Loucy (cell line): ENCODE measurements around the gene MEF2C.

Experiments
- H2AFZ ChIP-seq: fragments of 200-600 bp; sonication (generic); 2 replicates; pipeline ENCODE4 v1.6.0; 2016; ENCODE audit warnings: antibody characterized with exemption, mild to moderate bottlenecking, low read length, moderate library complexity
- H3F3A ChIP-seq: fragments of 200-600 bp; 2 replicates; pipeline ENCODE4 v1.6.0; 2016; ENCODE audit warnings: antibody characterized with exemption, low read depth, mild to moderate bottlenecking
- H3K27me3 ChIP-seq: fragments of 200-600 bp; sonication (generic); 2 replicates; pipeline ENCODE4 v1.6.1; 2014; ENCODE audit warnings: low read length, mild to moderate bottlenecking; ENCODE audit not compliant: insufficient read depth, poor library complexity, severe bottlenecking
- H3K36me3 ChIP-seq: fragments of 200-600 bp; sonication (generic); 2 replicates; pipeline ENCODE4 v1.6.1; 2016; ENCODE audit warnings: low read length; ENCODE audit not compliant: insufficient read depth
- H3K4me1 ChIP-seq: fragments of 200-600 bp; sonication (generic); 2 replicates; pipeline ENCODE4 v1.5.1; 2014; ENCODE audit warnings: low read length, mild to moderate bottlenecking; ENCODE audit not compliant: insufficient read depth, poor library complexity, severe bottlenecking
- H3K4me2 ChIP-seq: fragments of 200-600 bp; sonication (generic); 2 replicates; pipeline ENCODE4 v1.6.0; 2014; ENCODE audit warnings: antibody characterized with exemption, low read length, low read depth, mild to moderate bottlenecking; ENCODE audit not compliant: poor library complexity, severe bottlenecking
- H3K4me3 ChIP-seq: fragments of 200-600 bp; sonication (generic); 2 replicates; pipeline ENCODE4 v1.5.1; 2014; ENCODE audit warnings: low read length, mild to moderate bottlenecking, mixed read lengths; ENCODE audit not compliant: poor library complexity, severe bottlenecking
- H3K79me2 ChIP-seq: fragments of 200-600 bp; sonication (generic); 2 replicates; pipeline ENCODE4 v1.6.1; 2014; ENCODE audit warnings: low read length; ENCODE audit not compliant: insufficient read depth
- H3K9ac ChIP-seq: fragments of 200-600 bp; sonication (generic); 2 replicates; pipeline ENCODE4 v1.6.0; 2014; ENCODE audit warnings: mild to moderate bottlenecking, low read depth, low read length, moderate library complexity; ENCODE audit not compliant: poor library complexity, severe bottlenecking
- H3K9me2 ChIP-seq: fragments of 200-600 bp; sonication (generic); replicated peaks from 2 replicates; pipeline ENCODE4 v1.6.1; 2016; ENCODE audit warnings: low read depth, low read length, mixed read lengths
- H3K9me3 ChIP-seq: fragments of 200-600 bp; sonication (generic); 2 replicates; pipeline ENCODE4 v1.6.1; 2014; ENCODE audit warnings: mild to moderate bottlenecking, antibody characterized with exemption, low read length, low read depth; ENCODE audit not compliant: insufficient read depth
- H4K20me1 ChIP-seq: fragments of 200-600 bp; sonication (generic); 2 replicates; pipeline ENCODE4 v1.6.0; 2014; ENCODE audit warnings: antibody characterized with exemption, low read length, mild to moderate bottlenecking; ENCODE audit not compliant: insufficient read depth, poor library complexity, severe bottlenecking
- CTCF ChIP-seq: fragments of 200-600 bp; sonication (generic); conservative IDR thresholded peaks from 2 replicates; pipeline ENCODE4 v1.5.1; 2014; ENCODE audit warnings: mild to moderate bottlenecking, antibody characterized with exemption, low read length
- EZH2phosphoT487 ChIP-seq: fragments of 200-600 bp; IDR thresholded peaks from 2 replicates; pipeline ENCODE4 v1.6.1; 2018; ENCODE audit warnings: antibody characterized with exemption, mild to moderate bottlenecking, moderate library complexity, borderline replicate concordance

Gene MEF2C

GRCh38 chr5:88815050-88815789, 67.8 kb downstream of the MEF2C start:
- peaks cover 64% of the 10 kb centered on the region for H3K4me1 ChIP-seq
- H3K36me3 ChIP-seq: no peaks in the 10 kb centered on the region
- peak overlapping the region; percentile 30; the same call in 1 of the 2 replicates for H2AFZ ChIP-seq
- peak overlapping the region; percentile 42 for H3K4me3 ChIP-seq
- H3K9ac ChIP-seq: peak overlapping the region; percentile 42
- H3K9me3 ChIP-seq: no peaks in the 10 kb centered on the region
- H4K20me1 ChIP-seq: no peaks in the 10 kb centered on the region
- H3K79me2 ChIP-seq: peaks cover 22% of the 10 kb centered on the region; the same call in 1 of the 2 replicates
- H3K4me2 ChIP-seq: peak overlapping the region; percentile 59
- no peak for TF ChIP-seq EZH2phosphoT487
- no peak for TF ChIP-seq CTCF
- no peaks in the 10 kb centered on the region for H3F3A ChIP-seq
- no peaks in the 10 kb centered on the region for H3K9me2 ChIP-seq
- no peaks in the 10 kb centered on the region for H3K27me3 ChIP-seq

- peak overlapping the region; percentile 42 for H3K4me3 ChIP-seq
- no peak for TF ChIP-seq CTCF
- TF ChIP-seq EZH2phosphoT487: no peak
- no peaks in the 10 kb centered on the region for H3K27me3 ChIP-seq
- 0 out of 2 replicates have a peak overlapping the region, but pooled peaks have one; percentile 11 for H2AFZ ChIP-seq
- no peaks in the 10 kb centered on the region for H3K9me2 ChIP-seq
- H3F3A ChIP-seq: no peaks in the 10 kb centered on the region
- H3K9me3 ChIP-seq: no peaks in the 10 kb centered on the region
- H3K36me3 ChIP-seq: no peaks in the 10 kb centered on the region
- peak overlapping the region; percentile 59 for H3K4me2 ChIP-seq
- peaks cover 21% of the 10 kb centered on the region; the same call in 1 of the 2 replicates for H3K79me2 ChIP-seq
- H3K9ac ChIP-seq: peak overlapping the region; percentile 42
- H4K20me1 ChIP-seq: no peaks in the 10 kb centered on the region
- peaks cover 63% of the 10 kb centered on the region for H3K4me1 ChIP-seq
Measured at GRCh38 chr5:88813805-88814575, 69.0 kb downstream of the MEF2C start.

- peak overlapping the region; percentile 42 for H3K4me3 ChIP-seq
- H2AFZ ChIP-seq: no peak overlapping the region
- H3K4me1 ChIP-seq: peaks cover 58% of the 10 kb centered on the region
- H3K9me3 ChIP-seq: no peaks in the 10 kb centered on the region
- no peaks in the 10 kb centered on the region for H3K27me3 ChIP-seq
- no peaks in the 10 kb centered on the region for H3K36me3 ChIP-seq
- no peaks in the 10 kb centered on the region for H3K9me2 ChIP-seq
- H3K9ac ChIP-seq: peak overlapping the region; percentile 42
- no peaks in the 10 kb centered on the region for H3F3A ChIP-seq
- H4K20me1 ChIP-seq: no peaks in the 10 kb centered on the region
- H3K4me2 ChIP-seq: peak overlapping the region; percentile 59
- TF ChIP-seq EZH2phosphoT487 (no peak), CTCF (no peak)
- peaks cover 16% of the 10 kb centered on the region; the same call in 1 of the 2 replicates for H3K79me2 ChIP-seq
Measured at GRCh38 chr5:88813244-88813643, 69.7 kb downstream of the MEF2C start.
